ENCODE data around the gene HOXB9.

Gene HOXB9

DNA sequence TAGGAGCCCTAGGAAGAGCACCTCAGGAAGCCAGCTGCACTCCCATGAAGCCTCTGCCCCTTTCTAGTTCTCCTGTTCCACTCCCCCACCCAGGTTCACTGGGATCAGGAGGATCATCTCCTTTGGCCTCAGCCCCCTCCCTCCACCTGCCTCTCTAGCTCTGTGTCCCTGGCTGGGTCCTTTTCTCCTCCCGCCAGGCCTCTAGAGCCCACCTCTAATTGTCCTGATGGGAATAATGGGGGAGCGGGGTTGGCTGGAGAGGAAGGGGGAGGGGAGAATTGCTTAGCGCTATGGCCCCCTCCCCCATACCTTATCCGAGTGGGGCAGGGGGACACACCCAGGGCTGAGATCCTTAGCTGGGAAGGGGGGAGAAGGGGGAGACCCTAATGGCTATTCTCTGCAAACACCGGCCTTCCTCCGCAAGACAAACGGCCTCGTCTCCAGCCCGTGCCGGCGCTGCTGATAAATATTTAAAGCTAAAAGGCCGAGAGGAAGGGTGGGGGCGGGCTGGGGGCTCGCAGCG is 16.3 kb downstream of the HOXB9 start:
- DNase-seq = no peak

DNA sequence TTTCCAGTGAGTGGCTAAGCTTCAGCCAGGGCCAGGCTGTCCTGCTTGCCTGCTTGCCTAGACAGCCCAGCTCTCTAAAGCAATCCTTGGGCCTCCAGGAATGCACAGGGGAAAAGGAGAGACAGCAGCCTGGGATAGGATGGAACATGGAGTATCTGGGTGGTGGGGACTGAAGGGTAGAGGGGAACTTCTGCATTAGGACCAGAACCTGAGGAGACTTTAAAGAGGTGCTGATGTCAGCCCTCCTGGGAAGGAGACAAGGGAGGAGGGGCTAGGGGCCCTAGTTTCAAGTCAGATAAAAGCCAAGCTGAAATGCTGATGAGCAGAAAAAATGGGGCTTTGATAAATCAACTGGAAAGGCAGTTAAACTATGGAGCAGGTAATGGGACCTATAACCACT is 17.1 kb downstream of the HOXB9 start:
- no peak for DNase-seq

DNA sequence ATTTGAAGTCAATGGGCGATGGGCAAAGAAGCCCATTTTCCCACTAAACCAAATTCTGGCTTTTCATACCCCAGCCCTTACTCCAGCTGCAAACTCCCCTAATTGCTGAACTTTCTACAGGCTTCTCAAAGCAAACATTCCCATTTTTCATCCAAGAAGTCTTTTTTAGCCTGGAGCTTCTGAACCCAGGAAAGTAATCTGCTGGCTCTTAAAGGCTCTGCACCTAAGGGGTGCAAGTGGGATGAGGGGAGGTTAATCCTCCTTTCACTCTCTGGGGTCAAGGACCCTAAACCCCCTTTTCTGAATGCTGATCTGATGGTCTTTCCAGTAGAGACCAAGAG is 17.7 kb downstream of the HOXB9 start:
- DNase-seq = no peak

GRCh38 chr17:48606892-48607614 is 19.1 kb downstream of the HOXB9 start:
- no peak for DNase-seq

DNA sequence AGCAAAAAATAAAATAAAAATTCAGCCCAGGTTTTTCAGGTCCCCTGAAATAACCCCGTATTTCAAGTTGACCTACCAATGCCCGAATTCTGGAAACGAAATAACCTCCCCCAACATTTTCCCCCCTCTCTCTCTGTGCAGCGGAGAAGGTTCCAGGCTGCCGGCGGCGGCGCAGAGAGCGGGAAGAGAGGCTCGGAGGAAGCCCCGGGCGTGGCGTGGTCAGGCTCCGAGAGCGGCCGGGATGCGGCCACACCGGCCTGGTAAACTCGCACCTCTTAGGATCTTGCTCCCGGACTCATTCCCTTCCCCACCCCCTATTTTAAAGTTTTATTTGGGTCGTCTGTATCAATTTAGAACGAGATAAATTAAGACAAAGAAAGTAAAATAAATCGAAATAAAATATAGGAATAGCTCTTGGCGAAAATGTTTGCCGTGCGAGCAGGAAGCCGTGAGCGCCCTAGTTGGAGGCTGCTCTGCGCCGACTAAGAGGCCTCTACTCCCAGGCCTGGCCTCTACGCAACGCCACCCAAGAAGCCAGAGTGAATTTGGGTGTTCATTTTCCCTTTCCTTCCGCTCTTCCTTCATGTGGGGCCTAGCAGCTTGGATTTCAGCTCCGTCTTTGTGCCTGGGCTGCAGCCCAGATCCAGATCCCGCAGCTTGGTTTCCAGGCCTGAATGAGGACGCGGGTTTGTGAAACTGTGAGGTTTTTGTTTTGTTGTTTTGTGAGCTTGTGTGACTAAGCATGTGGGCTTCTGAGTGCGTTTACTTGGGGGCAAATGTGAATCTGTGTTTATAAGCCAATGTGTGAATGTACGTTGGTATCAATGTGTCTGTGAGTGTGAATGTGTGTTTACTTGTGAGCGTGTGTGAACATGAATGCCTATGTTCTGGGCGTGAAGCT is 19.9 kb downstream of the HOXB9 start:
- DNase-seq = no peak

DNA sequence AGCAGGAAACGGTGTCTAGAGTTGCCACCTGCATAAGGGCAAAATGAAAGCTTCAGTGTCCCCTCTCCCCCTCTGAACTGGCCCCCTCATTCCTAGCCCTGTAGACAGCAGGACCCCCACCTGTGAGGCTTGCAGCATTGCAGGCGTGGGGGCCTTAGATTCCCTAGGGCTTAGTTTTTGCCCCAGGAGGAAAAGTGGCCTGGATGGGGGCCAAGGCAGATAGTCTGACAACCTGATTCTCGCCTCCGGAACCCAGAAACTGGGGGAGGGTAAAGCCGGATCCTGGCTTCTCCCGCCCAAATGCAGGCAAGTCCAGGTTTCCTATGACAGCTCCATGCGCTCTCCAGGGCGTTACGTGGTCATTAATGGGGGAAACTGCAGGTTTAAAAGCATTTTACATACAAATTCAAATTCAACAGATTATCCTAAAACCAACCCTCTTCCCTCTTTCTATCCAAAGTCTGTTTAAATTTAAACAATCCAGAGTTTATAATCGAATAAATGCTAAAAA is 20.7 kb downstream of the HOXB9 start:
- DNase-seq = no peak

- DNase-seq = no peak
Measured at GRCh38 chr17:48604770-48605329, 21.3 kb downstream of the HOXB9 start, which contains the start of gene HOXB6. HOXB6 (minus strand) TSS chr17:48604986; CDS start chr17:48598150, 6,836 bp downstream.

DNA sequence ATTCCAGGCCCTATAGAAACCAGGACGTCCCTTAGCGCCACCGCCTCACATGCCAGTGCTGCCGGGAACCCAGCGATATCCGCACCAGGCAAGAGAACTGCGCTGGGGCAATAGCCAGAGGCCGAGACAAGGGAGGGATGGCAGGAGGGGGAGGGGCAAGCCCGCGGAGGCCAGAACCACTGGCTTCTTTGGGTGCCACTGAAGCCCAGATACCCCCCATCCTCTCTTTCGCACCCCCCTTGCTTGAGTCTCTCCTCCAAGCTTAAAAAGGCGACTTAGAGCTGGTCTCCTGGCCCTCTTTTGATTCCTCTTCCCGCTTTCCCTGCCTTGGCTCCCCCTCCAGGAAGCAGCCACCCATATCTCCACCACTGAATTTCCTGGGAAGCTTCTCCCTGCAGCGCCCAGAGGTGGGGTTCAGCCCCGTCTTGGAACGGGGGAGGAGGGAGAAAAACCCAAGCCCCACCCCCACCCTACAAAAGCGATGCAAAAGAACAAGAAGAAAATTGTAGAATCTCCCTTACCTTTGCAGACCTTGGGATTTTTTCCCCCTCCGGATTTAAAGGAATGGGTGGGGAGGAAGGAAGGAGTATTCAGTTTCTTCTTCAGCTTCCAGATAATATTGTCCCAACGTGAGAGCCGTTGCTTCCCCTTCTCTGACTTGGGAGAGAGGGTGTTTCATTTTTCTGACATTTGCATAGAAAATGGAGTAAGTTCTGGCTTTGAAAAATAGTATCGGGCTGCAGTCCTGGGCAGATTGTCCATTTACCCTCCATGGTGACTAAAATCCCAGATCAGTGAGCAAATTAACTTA is 22.0 kb downstream of the HOXB9 start:
- DNase-seq = no peak

- DNase-seq = no peak
Measured at GRCh38 chr17:48601539-48602425, 24.4 kb downstream of the HOXB9 start.

DNA sequence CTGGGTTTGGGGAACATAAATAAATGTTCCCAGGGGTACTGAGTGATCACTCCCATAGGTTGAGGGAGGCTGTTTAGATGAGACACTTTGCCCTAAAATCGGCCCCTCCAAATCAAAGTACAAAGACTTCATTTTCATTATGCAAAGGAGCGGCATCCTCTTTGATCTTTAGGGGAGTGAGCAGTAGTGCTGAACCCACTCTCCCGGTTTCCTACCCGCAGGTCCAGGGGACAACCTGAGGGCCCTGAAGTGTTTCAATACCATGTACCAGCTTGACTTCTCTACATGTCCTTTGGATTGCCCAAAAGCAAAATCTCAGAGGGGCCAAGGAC is 25.0 kb downstream of the HOXB9 start:
- no peak for DNase-seq

GRCh38 chr17:48600244-48601098 is 25.7 kb downstream of the HOXB9 start:
- no peak for DNase-seq

DNA sequence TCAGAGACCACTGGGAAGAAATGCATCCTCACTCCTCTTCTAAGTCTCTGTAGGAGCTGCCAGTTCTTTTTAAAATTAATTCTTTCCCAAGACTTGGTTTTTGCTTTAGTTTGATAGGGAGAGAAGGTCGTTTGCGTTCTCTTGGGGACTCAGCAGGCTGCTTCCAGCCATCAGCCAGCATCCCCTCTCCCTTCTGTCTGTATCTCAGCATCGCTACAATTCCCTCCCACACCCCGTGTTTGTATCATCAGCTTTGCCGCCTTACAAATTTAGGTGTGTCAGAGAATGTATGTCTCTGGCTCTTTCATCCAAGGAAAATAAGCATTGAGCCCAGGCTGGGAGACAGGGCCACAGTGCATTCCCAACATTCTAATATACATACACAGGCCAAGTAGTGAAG is 26.8 kb downstream of the HOXB9 start:
- DNase-seq = no peak

DNA sequence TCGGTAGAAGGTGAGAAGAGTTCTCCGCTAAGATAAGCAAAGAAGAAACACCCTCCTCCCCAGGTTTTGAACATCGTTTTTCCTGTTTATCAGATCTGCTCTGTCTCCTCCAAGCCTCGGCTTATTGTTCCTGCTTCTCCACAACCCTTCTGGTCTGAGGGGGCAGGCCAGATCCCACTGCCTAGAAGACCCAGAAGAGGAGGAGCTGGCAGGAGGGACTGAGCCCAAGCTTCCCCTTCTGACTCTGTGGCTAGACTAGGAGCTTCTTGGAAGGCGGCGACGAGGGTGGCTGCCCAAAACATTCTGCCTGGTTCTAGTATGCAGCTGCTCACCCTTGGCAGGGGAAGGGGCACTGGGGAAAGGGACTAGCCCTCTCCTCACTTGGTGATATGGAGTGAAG is 27.4 kb downstream of the HOXB9 start:
- DNase-seq = no peak

GRCh38 chr17:48597778-48598631 is 28.2 kb downstream of the HOXB9 start:
- DNase-seq = no peak

GRCh38 chr17:48597528-48597777 is 28.7 kb downstream of the HOXB9 start:
- DNase-seq = no peak

DNA sequence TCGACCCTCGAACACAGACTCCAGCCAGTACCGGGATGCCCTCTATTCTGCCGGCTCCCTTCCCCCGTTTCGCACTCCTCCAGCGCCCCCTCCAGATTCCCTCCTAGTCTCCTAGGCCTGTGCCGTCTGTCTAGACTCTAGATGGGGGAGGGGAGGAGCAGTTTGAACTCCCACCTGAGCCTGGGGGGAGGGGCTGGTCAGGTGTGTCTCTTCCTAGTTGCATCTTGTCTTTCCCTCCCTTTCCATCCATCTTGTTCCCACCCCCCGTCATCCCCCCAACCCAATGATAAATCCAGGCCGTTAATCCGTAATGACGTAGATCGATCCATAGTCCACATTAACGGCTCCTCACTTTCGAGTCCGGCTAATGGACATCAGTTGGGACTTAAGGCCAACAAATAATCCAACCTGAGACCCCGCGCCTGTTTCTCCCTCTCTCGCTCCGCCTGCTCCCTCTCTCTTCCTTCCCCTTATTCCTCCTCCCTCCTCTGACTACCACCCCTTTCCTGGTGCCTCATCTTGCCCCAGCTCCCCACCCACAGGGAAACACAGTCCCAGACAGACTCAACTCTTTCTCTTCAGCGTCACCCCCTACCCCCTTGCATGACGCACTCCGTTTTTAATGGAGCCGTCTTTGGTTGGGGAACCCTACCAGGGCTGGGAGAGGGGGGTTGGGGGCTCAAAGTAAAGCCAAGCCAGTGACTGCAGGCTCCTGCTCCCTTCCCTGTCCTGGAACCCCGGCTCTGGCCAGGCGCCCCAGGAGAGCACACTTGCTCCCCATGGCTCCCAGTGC is 29.2 kb downstream of the HOXB9 start:
- no peak for DNase-seq

GRCh38 chr17:48596000-48596734 is 30.0 kb downstream of the HOXB9 start:
- DNase-seq = no peak

DNA sequence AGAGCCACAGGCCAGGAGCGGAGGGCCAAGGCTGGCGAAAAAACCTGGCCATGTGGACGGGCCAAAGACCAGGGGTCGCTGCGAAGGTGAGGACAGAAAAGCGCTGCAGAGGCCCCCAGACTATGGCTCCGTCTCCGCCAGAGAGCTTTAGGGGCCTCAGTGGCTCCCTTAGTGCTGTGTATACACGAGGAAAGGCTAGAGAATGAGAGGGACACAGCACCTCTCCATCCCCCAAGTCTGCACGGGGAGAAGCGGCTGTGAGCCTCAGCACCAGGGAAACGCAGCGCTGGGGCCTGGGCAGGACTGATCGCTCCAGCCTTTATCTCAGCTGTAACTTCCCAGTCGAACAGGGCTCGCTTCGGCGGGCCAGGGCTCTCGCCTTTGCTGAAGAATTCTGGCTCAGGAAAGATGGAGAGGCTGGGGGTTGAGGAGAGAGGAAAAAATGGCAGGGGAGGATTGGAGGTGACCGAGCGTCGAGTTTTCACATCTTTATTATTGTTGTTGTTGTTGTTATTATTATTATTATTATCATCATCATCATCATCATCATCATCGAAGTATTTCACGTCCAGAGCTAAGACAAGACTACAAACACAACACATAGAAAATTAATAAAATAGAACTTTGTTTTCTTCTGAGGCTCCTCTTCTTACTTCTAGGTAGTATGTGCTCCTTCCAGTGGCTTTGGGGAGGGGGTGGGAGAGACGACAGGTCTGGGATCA is 30.7 kb downstream of the HOXB9 start:
- no peak for DNase-seq
